Panc1 (cell line): ENCODE results near the gene UGT1A9.
"Not testable (repeated sequence)": the region's sequence is repeated elsewhere in the genome, so short reads cannot be mapped to it uniquely, and the experiment has no call there.

Source experiments
- POLR2AphosphoS5 ChIP-seq: IDR thresholded peaks from 2 replicates; pipeline ENCODE4 v1.6.1; 2012; ENCODE audit warnings: mild to moderate bottlenecking, low read depth, low read length, moderate library complexity
- REST ChIP-seq, 2 experiments: IDR thresholded peaks; 2 replicates each; pipeline ENCODE4 v1.6.1; 2011 to 2012; ENCODE audit warnings: low read depth in 2 of 2, control low read depth in 1 of 2, low read length in 1 of 2, mild to moderate bottlenecking in 1 of 2, moderate library complexity in 1 of 2; ENCODE audit not compliant: insufficient read depth in 1 of 2
- SIN3A ChIP-seq: IDR thresholded peaks from 2 replicates; pipeline ENCODE4 v1.6.1; 2012; ENCODE audit warnings: low read depth, mild to moderate bottlenecking, low read length, moderate library complexity, borderline replicate concordance; ENCODE audit not compliant: insufficient read depth
- TCF7L2 ChIP-seq: IDR thresholded peaks from 2 replicates; pipeline ENCODE4 v1.6.1; 2011; ENCODE audit warnings: mild to moderate bottlenecking, low read depth, low read length, inconsistent platforms
- TF ChIP-seq, protein P1 (sequence below): fragments of 450-650 bp; IDR thresholded peaks from 2 replicates; pipeline ENCODE4 v1.5.1; 2017; ENCODE audit warnings: mild to moderate bottlenecking

- TF ChIP-seq REST (IDR thresholded peaks at IDR 0.05; ENCODE audit: insufficient read depth in 1 of 2, low read depth in 2 of 2, low read length in 1 of 2); POLR2AphosphoS5; SIN3A; TCF7L2: not testable (repeated sequence)
- TF ChIP-seq, protein P1, sequence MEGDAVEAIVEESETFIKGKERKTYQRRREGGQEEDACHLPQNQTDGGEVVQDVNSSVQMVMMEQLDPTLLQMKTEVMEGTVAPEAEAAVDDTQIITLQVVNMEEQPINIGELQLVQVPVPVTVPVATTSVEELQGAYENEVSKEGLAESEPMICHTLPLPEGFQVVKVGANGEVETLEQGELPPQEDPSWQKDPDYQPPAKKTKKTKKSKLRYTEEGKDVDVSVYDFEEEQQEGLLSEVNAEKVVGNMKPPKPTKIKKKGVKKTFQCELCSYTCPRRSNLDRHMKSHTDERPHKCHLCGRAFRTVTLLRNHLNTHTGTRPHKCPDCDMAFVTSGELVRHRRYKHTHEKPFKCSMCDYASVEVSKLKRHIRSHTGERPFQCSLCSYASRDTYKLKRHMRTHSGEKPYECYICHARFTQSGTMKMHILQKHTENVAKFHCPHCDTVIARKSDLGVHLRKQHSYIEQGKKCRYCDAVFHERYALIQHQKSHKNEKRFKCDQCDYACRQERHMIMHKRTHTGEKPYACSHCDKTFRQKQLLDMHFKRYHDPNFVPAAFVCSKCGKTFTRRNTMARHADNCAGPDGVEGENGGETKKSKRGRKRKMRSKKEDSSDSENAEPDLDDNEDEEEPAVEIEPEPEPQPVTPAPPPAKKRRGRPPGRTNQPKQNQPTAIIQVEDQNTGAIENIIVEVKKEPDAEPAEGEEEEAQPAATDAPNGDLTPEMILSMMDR, result not testable (repeated sequence)
Measured at GRCh38 chr2:233736868-233737653, 65.4 kb downstream of the UGT1A9 start.
